ENCODE results near the gene FRMD4A.
A peak's percentile ranks its signal among the peaks of the same experiment; 100 is the strongest.
"Not testable (repeated sequence)": the region's sequence is repeated elsewhere in the genome, so short reads cannot be mapped to it uniquely, and the experiment has no call there.

The FRMD4A gene

DNA sequence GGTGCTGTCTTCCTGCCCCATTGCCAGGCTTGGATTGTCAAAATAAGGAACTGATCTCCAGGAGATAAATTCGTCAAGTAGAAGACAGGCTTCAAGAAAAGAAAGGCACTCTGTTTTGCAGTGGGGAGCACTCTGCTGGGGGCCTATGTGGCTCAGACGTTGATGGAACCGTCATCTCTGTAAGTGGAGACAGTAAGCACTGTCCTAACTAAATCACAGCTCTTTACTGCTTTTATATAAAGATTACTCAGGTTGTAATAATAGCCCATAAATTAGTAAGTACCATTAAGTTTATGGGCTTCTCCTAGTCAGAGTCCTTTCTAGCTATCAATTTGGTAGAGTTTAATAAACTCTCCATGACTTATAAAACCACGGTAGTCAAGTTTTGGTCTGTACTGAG is 249.9 kb downstream of the FRMD4A start:
- H3K27ac ChIP-seq (ENCODE audit: low read depth, low read length) = no peak overlapping the region

GRCh38 chr10:14077430-14077829 is 253.3 kb downstream of the FRMD4A start:
- no peak overlapping the region for H3K4me3 ChIP-seq (ENCODE audit: low read length)
- H3K4me1 ChIP-seq (ENCODE audit: control insufficient read depth, insufficient read depth, low read length) = no peaks in the 10 kb centered on the region
- H3K36me3 ChIP-seq (ENCODE audit: control insufficient read depth, insufficient read depth, low read length) = no peaks in the 10 kb centered on the region
- H3K27ac ChIP-seq (ENCODE audit: low read depth, low read length) = no peak overlapping the region
- H3K27me3 ChIP-seq (ENCODE audit: control insufficient read depth, insufficient read depth, low read length) = no peaks in the 10 kb centered on the region
- H3K9ac ChIP-seq (ENCODE audit: low read length) = no peak overlapping the region

More for the DNA sequence above, 249.9 kb downstream of the FRMD4A start:
- Histone ChIP-seq H3K36me3 (ENCODE audit: control insufficient read depth, insufficient read depth, low read length) (no peaks in the 10 kb centered on the region), H3K9ac (ENCODE audit: low read length) (no peak overlapping the region), H3K4me1 (ENCODE audit: control insufficient read depth, insufficient read depth, low read length) (no peaks in the 10 kb centered on the region), H3K4me3 (ENCODE audit: low read length) (no peak overlapping the region), H3K27me3 (ENCODE audit: control insufficient read depth, insufficient read depth, low read length) (no peaks in the 10 kb centered on the region)

DNA sequence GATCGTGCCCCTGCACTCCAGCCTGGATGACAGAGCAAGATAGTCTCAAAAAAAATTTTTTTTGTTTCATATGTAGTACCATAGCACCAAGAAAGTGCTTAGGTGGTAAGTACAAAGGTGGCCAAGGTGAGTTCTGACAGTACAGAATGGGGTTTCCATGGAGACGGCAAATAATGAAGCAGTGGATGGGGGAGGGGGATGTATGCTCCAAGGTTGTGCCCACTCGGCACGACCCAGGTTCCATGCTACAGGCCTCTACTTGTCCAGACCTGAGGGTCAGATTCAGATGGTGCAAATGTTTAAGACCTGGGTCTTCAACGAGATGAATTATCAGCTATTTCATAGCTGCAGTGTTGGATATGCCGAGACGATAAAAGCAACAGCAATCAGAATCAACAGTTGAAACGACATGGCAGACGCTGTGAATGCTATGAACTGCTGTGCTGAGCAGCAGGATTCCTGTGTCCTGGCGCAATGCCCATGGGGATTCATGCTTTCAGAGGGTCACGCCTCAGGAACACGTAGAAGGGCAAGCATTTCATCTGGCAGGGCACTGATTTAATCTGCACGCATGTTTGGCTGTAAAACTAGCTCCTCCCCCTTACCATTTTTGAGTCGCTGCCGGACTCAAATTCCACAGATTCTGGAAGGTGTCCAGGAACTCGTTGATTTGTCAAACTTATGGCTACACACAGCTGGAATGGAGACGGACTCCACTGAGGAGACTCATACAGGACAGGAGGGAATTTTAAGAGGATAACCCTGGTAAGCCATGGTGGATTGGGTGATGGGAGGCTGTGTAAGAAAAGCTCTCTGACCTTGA is 256.5 kb downstream of the FRMD4A start:
- no peaks in the 10 kb centered on the region for H3K4me1 ChIP-seq (ENCODE audit: control insufficient read depth, insufficient read depth, low read length)
- no peaks in the 10 kb centered on the region for H3K27me3 ChIP-seq (ENCODE audit: control insufficient read depth, insufficient read depth, low read length)
- peak overlapping the region; percentile 48 for H3K4me3 ChIP-seq (ENCODE audit: low read length)
- H3K36me3 ChIP-seq (ENCODE audit: control insufficient read depth, insufficient read depth, low read length) = no peaks in the 10 kb centered on the region
- no peak overlapping the region for H3K27ac ChIP-seq (ENCODE audit: low read depth, low read length)
- no peak overlapping the region for H3K9ac ChIP-seq (ENCODE audit: low read length)

DNA sequence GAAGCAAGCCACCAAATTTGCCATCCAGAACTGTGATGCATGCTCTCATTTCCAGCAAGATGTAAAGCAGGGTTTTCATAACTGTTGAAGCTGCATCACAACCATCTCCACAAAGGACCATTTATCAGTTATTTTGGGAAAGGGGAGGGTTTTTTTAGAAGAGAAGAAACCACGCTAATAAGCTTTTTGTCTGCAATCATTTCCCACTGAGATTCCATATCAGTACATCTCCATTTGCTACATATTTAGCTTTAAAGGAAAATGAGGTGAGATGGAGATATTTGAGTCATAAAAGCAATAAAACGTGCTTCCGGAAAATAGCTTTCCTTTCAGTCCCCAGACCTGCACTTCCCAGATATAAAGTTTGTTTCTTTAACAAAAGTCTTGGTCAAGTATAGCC is 258.2 kb downstream of the FRMD4A start:
- H3K36me3 ChIP-seq (ENCODE audit: control insufficient read depth, insufficient read depth, low read length) = no peaks in the 10 kb centered on the region
- H3K4me1 ChIP-seq (ENCODE audit: control insufficient read depth, insufficient read depth, low read length) = no peaks in the 10 kb centered on the region
- H3K9ac ChIP-seq (ENCODE audit: low read length) = no peak overlapping the region
- H3K27ac ChIP-seq (ENCODE audit: low read depth, low read length) = no peak overlapping the region
- no peak overlapping the region for H3K4me3 ChIP-seq (ENCODE audit: low read length)
- no peaks in the 10 kb centered on the region for H3K27me3 ChIP-seq (ENCODE audit: control insufficient read depth, insufficient read depth, low read length)

DNA sequence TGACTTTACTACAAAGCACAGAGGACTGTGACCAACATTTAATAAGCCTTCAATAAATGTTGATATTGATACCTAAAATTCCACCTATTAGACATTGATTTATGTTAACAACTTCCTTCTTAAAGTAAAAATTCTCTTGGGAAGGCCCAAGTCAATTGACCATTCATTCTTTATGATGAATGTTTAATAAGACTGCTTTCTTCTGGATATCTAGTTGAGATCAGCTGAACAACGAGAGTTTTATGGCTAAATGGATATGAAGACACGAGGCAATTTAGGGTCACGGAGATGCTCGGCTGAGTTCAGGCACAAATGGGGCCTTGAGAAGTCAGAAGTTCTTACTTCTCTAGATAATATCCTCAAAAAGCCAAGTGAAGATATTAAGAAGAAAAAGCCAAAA is 258.8 kb downstream of the FRMD4A start:
- Histone ChIP-seq H3K27me3 (ENCODE audit: control insufficient read depth, insufficient read depth, low read length) (no peaks in the 10 kb centered on the region), H3K36me3 (ENCODE audit: control insufficient read depth, insufficient read depth, low read length) (no peaks in the 10 kb centered on the region), H3K9ac (ENCODE audit: low read length) (no peak overlapping the region), H3K4me1 (ENCODE audit: control insufficient read depth, insufficient read depth, low read length) (no peaks in the 10 kb centered on the region), H3K4me3 (ENCODE audit: low read length) (no peak overlapping the region), H3K27ac (ENCODE audit: low read depth, low read length) (no peak overlapping the region)

DNA sequence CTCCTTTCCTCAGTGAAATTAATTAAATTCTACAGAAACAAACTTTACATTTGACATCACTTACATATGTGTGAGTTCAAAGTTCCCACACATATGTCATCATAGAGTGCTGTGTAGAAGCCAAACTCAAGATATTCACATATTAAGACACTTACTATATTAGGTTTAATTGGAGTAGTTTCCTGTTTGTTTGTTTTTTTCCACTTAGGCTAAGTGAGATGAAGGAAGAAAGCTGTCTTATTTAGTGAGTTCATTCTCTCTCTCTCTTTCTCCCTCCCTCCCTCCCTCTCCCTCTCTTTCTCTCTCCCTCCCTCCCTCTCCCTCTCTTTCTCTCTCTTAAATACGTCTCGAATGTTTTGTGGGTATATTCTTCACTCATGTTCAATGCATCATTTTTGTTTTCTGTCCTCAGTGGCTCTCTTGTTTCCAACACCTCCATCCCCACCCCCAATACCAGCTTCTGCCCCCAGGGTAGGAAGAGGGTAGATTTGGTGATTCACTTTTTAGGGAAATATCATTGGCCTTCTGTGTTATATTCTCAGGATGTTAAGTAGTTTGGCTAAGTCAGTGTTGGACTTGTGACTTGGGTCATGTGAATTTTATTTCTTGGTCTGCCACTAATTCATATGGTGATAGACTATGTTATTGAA is 262.0 kb downstream of the FRMD4A start:
- no peaks in the 10 kb centered on the region for H3K27me3 ChIP-seq (ENCODE audit: control insufficient read depth, insufficient read depth, low read length)
- H3K4me3 ChIP-seq (ENCODE audit: low read length) = no peak overlapping the region
- H3K9ac ChIP-seq (ENCODE audit: low read length) = no peak overlapping the region
- no peaks in the 10 kb centered on the region for H3K36me3 ChIP-seq (ENCODE audit: control insufficient read depth, insufficient read depth, low read length)
- no peaks in the 10 kb centered on the region for H3K4me1 ChIP-seq (ENCODE audit: control insufficient read depth, insufficient read depth, low read length)
- H3K27ac ChIP-seq (ENCODE audit: low read depth, low read length) = no peak overlapping the region

DNA sequence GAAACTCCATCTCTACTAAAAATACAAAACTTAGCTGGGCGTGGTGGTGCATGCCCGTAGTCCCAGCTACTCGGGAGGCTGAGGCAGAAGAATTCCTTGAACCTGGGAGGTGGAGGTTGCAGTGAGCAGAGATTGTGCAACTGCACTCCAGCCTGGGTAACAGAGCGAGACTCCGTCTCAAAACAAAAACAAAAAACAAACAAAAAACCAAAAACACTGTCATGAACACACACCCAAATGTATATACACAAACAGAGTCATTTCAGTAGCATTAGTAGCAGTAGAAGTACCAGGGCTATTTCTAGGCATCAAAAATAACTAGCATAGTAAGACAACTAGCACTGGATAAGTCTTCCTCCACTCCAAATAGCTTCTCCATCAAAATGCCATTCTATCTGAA is 263.1 kb downstream of the FRMD4A start:
- not testable (repeated sequence) for H3K4me3 ChIP-seq (ENCODE audit: low read length); H3K9ac ChIP-seq (ENCODE audit: low read length); H3K27me3 ChIP-seq (ENCODE audit: control insufficient read depth, insufficient read depth, low read length); H3K36me3 ChIP-seq (ENCODE audit: control insufficient read depth, insufficient read depth, low read length); H3K4me1 ChIP-seq (ENCODE audit: control insufficient read depth, insufficient read depth, low read length); H3K27ac ChIP-seq (ENCODE audit: low read depth, low read length)

- H3K27ac ChIP-seq (ENCODE audit: low read depth, low read length) = no peak overlapping the region
- no peaks in the 10 kb centered on the region for H3K27me3 ChIP-seq (ENCODE audit: control insufficient read depth, insufficient read depth, low read length)
- no peak overlapping the region for H3K4me3 ChIP-seq (ENCODE audit: low read length)
- no peaks in the 10 kb centered on the region for H3K36me3 ChIP-seq (ENCODE audit: control insufficient read depth, insufficient read depth, low read length)
- H3K9ac ChIP-seq (ENCODE audit: low read length) = no peak overlapping the region
- no peaks in the 10 kb centered on the region for H3K4me1 ChIP-seq (ENCODE audit: control insufficient read depth, insufficient read depth, low read length)
Observed at GRCh38 chr10:14066106-14066505, 264.6 kb downstream of the FRMD4A start.

GRCh38 chr10:14063531-14064285 is 267.0 kb downstream of the FRMD4A start:
- Histone ChIP-seq H3K4me1 (ENCODE audit: control insufficient read depth, insufficient read depth, low read length) (no peaks in the 10 kb centered on the region), H3K27ac (ENCODE audit: low read depth, low read length) (no peak overlapping the region), H3K27me3 (ENCODE audit: control insufficient read depth, insufficient read depth, low read length) (no peaks in the 10 kb centered on the region), H3K4me3 (ENCODE audit: low read length) (no peak overlapping the region), H3K36me3 (ENCODE audit: control insufficient read depth, insufficient read depth, low read length) (no peaks in the 10 kb centered on the region), H3K9ac (ENCODE audit: low read length) (no peak overlapping the region)

GRCh38 chr10:14062528-14063260 is 268.0 kb downstream of the FRMD4A start:
- Histone ChIP-seq H3K27me3 (ENCODE audit: control insufficient read depth, insufficient read depth, low read length) (no peaks in the 10 kb centered on the region), H3K36me3 (ENCODE audit: control insufficient read depth, insufficient read depth, low read length) (no peaks in the 10 kb centered on the region), H3K9ac (ENCODE audit: low read length) (no peak overlapping the region), H3K27ac (ENCODE audit: low read depth, low read length) (no peak overlapping the region), H3K4me1 (ENCODE audit: control insufficient read depth, insufficient read depth, low read length) (no peaks in the 10 kb centered on the region), H3K4me3 (ENCODE audit: low read length) (no peak overlapping the region)

DNA sequence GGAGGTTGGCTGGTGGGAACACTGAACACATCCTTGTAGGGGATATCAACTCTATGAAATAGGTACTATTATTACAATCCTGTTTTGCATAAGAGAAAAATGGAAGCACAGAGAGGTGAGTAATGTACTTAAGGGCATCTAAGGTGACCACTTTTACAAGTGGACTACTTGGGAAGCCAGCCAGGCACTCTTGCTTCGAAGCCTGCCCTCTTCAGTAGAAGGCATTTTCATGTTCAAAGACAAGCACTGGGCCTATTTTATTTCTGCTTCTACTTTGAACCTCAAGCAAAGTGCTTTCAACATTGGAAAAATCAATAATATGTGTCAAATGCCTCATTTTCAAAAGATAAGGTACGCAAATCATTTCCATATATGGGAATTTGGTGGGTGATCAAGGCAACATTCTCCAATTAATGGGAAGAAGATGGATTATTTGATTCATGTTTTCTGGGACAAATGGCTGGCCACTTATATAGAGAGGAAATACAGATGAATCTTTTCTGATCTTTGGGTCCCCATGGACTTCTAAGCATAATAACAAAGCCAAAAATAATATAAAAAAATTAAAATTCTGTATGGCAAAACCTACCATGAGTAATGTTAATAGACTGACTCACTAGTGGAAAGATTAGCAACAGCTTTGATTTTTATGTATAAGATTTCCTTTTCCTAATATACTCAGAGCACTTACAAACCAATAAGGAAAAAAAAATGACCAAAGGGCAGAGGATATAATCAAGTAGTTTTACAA is 270.2 kb downstream of the FRMD4A start:
- Histone ChIP-seq H3K4me3 (ENCODE audit: low read length) (no peak overlapping the region), H3K27ac (ENCODE audit: low read depth, low read length) (no peak overlapping the region), H3K27me3 (ENCODE audit: control insufficient read depth, insufficient read depth, low read length) (no peaks in the 10 kb centered on the region), H3K36me3 (ENCODE audit: control insufficient read depth, insufficient read depth, low read length) (no peaks in the 10 kb centered on the region), H3K9ac (ENCODE audit: low read length) (no peak overlapping the region), H3K4me1 (ENCODE audit: control insufficient read depth, insufficient read depth, low read length) (peaks cover 3% of the 10 kb centered on the region)
